ENCODE results near the gene HIP1R.

DNA sequence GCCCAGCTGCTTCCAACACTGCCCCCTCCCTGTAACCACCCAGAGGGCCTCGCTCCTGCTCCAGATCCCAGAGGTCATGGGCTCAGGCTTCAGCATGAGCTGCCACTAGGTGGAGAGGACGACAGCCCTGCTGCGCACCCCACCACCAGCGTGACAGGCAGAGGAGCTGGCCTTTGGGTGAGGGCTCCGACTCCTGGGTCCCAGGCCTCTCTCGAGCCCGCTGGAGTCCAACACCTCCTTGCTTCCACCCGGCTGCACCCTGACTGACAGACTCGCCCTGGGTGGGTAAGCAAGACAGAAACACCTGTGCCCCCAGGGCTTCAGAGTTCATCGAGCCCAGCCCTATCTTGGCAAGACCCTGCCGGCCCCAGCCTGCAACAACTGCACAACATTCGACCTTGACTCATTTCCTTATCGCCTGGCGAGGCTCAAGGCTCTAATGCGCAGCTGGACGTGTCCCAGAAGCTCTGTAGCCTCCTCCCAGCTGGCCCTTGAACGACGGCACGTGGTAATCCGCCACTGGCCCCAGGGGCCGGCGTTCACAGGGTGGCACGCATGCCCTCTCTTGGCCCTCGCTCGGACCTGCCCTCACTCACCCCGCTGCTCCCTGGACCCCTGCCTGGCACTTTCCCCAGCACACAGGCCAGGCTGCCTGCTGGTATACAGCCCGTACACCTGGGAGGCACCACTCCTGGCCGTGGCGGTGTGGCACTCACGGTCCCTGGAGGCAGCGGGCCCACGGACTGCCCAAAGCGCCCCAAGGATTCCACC is 32.6 kb downstream of the HIP1R start:
- TF ChIP-seq, protein P1, sequence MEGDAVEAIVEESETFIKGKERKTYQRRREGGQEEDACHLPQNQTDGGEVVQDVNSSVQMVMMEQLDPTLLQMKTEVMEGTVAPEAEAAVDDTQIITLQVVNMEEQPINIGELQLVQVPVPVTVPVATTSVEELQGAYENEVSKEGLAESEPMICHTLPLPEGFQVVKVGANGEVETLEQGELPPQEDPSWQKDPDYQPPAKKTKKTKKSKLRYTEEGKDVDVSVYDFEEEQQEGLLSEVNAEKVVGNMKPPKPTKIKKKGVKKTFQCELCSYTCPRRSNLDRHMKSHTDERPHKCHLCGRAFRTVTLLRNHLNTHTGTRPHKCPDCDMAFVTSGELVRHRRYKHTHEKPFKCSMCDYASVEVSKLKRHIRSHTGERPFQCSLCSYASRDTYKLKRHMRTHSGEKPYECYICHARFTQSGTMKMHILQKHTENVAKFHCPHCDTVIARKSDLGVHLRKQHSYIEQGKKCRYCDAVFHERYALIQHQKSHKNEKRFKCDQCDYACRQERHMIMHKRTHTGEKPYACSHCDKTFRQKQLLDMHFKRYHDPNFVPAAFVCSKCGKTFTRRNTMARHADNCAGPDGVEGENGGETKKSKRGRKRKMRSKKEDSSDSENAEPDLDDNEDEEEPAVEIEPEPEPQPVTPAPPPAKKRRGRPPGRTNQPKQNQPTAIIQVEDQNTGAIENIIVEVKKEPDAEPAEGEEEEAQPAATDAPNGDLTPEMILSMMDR (IDR thresholded peaks at IDR 0.05), result peak in 5 of 7 experiments; percentile 7 to 32 (median 13)
- TF ChIP-seq POLR2A (IDR thresholded peaks at IDR 0.05), result no peak
- peak in 2 of 3 donors; percentile 54 to 91 for TF ChIP-seq POLR2AphosphoS5 (IDR thresholded peaks at IDR 0.05)
- TF ChIP-seq EP300 (IDR thresholded peaks at IDR 0.05), result no peak
